GM18526 (cell line): Measurements from ENCODE around the gene HNRNPH1.

Experiments
- POLR2A ChIP-seq: IDR thresholded peaks from 3 replicates; pipeline ENCODE4 v1.6.1; 2011; ENCODE audit not compliant: insufficient read length; ENCODE audit errors: extremely low read depth

HNRNPH1 gene, protein sequence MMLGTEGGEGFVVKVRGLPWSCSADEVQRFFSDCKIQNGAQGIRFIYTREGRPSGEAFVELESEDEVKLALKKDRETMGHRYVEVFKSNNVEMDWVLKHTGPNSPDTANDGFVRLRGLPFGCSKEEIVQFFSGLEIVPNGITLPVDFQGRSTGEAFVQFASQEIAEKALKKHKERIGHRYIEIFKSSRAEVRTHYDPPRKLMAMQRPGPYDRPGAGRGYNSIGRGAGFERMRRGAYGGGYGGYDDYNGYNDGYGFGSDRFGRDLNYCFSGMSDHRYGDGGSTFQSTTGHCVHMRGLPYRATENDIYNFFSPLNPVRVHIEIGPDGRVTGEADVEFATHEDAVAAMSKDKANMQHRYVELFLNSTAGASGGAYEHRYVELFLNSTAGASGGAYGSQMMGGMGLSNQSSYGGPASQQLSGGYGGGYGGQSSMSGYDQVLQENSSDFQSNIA

DNA sequence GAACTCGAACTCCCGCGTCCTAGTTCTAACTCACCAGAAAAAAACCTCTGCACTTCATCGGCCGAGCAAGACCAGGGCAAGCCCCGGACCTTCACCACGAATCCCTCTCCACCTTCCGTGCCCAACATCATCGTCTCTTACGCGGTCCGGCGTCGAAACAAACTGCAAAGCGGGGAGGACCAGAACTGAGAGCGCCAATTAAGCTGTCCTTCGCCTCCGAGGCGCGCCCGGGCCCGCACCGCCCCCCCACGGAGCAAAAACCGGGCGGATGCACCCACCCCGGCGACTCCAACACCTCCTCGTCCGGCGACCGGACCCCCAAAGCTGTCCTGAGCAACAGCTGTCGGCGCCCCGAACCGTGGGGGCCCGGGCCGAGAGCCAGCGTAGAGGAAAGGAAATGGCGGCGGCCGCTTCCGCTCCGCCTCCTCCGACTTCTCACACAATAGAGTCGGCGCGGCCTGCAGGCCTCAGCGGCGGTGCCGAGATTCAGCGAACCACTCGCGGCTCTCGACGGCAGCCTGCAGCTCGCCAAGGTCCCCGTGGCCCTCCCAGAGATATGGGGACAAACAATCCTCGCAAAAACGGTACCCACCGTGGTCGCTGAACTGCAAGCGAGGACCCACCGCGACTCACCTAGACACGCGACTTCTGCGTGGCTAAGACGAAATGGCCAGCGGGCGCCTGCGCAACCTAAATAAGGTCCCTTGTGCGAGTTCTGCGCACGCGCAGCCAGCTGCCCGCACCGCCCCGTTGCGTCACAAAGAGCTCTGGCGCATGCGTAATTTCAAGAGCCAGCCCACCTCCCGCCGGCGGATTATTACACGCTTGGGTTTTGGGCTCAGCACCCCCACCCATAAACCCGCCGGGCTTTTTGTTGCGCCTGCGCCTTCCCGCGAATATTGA is at the start of gene HNRNPH1:
Gene HNRNPH1, minus strand, starts transcription at position 669 of the 903 bp plus-strand sequence. Its CDS starts 538 bp downstream, at position 131.
- TF ChIP-seq POLR2A = peak; percentile 100

DNA sequence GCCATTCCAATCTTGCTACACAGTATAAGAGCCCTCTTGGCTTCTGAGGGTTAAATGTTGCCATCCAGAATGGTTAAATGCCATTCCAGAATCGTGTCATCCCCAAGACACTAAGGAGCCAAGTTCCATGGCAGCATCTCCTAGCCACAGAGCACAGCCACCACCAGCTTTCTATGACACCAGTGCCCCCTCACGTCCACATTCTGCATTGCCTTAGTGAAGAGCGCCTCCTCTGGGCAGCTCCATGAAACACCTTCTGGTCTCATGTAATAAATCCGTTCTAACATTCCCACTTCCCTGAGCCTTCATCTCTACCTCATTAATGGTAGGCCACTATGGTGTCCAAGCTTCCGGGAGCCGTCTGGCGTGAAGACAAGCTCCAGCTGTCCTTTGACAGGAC is 44.9 kb upstream of the HNRNPH1 start:
- no peak for TF ChIP-seq POLR2A

DNA sequence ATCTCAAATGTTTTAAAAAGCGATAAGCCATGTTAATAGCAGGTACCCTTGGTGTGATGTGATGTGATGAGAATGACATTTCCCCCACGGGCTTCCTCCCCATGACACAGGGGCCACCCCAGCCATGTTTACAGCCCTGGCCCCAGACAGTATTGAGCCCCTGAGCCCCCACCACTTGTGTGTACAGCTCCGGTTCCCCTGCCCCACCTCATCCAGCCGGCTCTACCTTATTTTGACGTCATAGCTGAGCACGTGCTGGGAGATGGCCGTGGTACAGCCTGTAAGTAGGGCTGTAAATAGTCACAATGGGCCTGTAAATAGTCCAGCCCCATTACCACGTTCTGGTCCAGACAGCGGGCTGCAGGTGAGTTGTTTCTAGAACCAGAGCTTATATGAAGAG is 24.9 kb upstream of the HNRNPH1 start:
- TF ChIP-seq POLR2A = no peak

DNA sequence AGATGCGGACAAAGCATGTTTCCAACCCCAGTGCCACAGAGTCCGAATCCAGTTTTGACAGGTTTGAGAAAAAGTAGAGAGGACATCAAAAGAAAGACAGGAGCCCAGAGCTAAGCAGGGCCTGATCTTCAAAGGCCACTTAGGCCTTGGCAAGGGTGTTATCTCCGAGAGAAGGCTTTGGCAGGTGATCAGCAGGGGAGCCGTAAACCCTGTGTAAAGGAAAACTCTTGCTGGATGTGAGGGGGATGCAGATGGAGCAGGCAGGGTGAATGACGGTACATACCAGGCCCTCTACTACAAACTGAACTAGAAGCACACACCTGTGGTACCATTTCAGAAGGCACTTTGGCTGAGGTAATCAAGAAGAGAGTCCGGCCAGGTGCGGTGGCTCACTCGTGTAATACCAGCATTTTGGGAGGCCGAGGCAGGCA is 1.4 kb upstream of the HNRNPH1 start:
- TF ChIP-seq POLR2A = no peak

DNA sequence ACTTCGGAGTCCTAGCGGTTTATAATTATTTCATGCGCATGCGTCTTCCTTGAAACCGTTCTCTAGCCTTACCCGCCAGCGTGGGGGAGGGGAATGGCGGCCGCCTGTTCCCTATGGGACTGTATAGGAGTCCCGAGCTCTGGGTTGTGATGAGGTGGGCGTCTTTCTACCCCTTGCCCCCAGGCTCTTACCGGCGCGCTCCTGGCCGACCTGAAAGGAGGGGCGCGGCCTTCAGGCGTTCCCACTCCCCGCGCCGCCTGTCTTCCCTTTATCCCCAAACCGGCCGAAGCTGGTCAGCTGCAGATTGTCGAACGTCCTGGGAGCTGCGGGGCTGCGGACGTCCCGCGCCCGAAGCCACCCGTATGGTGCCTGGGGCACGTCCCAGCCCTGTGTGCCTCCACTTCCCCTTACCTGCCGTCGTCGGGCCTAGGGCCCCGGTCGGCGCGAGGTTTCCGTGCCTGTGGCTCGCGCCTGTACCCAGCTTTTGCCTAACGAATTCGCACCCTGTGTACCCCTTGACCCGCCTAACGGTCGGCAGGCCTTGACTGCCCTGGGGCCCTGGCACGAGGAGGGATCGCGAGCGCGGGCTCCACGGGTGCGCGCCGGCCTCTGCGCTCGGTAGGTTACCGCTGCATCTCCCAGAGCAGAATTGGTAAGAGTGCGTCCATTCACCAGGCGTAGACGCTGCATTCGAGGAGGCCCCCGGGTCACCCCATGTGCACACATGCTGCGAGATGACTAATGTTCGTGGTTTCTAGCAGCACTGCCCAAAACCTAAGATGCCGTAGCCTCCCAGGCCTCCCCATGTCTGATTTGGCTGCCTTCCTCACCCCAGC is 653 bp upstream of the HNRNPH1 start:
- no peak for TF ChIP-seq POLR2A

DNA sequence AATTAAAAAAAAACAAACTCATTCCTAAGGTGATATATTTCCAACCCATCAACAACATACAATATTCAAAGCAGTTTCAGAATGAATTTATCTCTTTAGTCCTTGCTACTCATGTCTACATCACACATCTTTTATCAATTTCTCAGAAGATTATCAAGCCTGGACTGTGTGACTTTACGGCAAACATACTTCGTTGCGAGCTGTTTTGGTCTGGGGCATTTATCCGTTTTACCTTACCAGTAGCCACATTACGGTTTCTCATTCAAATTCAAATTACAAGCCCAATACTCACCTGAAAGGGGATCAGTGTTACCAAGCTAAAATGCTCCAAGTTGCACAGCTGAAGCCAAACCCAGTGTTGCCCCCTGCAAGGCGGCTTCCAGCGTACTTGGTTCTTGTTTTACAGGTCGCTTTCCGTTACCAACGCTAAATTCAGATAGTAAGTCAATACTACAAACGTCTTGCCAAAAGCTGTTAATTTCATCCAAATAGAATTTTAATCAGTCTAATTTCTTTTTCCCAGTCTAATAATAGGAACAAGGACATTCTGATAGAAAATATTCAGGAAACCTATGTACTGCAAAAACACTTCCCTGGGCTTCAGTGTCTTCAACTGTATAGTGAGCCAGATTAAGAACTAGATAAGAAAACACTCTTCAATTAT is 1.8 kb downstream of the HNRNPH1 start:
- no peak for TF ChIP-seq POLR2A

DNA sequence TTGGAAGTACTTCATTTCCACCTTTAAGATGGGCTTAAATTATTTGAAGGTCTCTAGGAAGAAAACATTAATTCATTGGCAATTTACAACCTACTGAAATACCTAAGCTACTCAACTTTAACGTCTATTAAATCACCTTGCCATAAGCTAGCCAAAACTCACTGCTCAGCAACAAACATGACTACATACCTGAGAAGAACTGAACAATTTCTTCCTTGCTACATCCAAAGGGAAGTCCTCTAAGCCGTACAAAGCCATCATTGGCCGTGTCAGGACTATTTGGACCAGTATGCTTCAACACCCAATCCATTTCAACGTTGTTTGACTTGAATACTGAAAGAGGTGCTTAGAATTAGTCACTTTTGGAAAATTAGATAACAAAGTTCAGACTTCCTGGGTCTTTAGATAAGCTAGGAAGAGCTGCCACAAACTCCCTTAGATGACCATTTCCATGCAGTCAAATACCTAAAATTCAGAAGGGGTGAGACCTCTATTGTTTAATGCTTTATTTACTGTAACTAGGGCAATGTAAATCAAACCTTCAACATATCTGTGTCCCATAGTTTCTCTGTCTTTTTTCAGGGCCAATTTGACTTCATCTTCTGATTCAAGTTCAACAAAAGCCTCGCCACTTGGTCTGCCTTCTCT is 2.6 kb downstream of the HNRNPH1 start:
- TF ChIP-seq POLR2A = no peak

DNA sequence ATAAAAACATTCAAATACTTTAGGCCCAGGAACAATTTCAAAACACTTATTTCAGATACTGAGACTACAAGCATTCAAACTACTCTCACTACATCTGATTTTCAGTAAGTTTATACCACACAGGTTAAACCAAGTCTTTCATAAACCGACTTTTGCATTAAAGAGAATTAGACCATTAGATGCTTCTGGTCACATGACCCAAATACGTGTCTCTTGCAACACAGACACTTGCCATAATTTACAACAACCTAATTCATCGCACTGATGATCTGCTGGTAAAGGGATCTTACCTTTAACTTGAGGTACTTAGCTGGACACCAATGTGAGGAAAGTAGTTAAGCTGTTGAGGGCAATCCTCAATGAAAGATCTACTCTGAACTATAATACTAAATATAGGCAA is 3.2 kb downstream of the HNRNPH1 start:
- no peak for TF ChIP-seq POLR2A

DNA sequence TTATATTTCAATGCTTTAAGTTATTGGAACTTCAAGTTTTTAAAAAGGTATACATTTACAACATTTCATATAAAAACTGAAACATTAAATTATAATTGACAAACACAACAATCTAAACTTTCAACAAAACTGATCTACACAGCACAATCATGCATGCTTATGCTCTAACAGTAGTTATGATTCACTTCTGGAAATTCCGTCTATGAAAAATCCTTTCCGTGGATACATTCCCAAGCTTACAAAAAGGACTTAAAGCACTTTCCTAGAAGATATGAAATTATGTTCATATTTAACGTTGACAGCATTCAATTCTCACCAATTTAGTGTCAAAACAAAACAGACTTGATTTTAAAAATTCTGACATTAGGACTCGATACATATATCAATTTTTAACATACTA is 3.7 kb downstream of the HNRNPH1 start:
- no peak for TF ChIP-seq POLR2A

DNA sequence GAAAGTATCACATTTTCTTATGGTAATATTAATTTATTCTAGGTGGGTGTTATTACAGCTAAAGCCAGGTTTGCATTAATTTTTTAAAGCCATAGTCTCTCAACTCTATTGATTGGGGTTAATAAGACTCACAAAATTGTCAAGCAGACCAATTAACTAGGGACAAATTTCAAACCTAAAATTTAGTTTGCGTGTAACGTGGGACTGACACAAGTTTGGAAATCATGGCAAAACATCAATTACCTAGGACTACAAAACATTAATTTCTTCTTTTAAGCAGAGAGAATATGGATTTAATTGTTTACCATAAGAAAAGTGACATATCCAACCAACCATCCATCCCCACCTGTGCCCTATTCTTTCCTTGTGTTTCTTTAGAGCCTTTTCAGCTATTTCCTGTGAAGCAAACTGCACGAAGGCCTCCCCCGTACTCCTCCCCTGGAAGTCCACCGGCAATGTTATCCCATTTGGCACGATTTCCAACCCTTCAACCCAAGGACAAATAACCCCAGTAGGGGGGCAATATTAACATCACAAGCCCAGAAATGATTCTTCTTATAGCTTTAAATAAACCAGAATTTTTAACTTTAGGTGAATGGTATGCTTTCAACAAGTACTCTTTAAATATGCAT is 4.4 kb downstream of the HNRNPH1 start:
- no peak for TF ChIP-seq POLR2A

DNA sequence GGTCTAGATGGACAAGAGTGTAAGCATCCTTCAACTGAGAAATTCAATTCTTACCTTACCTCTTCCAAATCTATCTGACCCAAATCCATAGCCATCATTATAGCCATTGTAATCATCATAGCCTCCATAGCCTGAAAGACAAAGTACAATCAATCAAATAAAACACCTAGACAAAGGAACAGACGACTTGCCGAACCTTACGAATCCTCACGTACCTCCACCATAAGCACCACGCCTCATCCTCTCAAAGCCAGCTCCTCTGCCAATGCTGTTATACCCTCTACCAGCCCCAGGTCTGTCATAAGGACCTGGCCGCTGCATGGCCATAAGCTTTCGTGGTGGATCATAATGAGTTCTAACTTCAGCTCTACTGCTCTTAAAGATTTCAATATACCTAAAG is 5.5 kb downstream of the HNRNPH1 start:
- no peak for TF ChIP-seq POLR2A

DNA sequence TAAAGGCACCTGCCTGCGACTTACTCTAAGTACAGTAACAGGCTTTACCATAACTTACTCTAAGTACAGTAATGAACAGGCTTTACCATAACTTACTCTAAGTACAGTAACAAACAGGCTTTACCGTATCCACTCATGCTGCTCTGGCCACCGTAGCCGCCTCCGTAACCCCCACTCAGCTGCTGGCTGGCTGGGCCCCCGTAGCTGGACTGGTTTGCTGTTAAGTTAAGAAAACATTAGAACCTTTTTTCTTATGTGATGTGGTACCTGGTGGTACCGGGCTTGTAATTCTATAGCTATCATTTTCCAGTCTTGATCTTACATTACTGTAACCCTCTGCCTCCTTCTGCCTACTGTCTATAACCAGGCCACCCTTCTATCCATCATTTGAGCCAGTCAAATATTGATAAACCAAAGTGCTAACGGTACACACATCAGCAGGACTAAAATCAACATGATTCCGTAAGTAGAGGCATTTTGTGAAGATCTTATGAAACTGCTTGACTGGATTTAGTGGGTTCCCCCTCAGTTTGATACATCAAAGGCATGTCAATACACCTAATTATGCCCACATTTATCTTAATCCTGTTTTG is 7.4 kb downstream of the HNRNPH1 start:
- no peak for TF ChIP-seq POLR2A

DNA sequence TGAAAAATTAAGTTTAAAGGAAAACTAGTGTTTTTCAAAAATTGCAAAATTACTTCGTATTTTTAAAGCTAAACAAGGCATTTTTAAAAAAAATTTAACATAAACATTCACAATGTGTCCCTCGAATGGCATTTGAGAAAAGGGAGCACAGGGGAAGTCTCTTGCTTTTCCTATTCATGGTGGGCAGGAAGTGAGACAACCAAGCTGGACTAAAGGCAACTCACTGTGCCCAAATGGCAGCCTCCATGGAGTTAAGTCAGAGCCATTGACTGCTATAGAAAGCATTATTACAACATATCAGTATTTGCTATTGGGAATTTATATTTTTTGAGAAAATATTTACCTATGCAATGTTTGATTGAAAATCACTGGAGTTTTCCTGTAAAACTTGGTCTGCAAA is 8.3 kb downstream of the HNRNPH1 start:
- TF ChIP-seq POLR2A = no peak
